Measurements from ENCODE around the gene NOLC1. TPM values are rescaled to one million over a fixed set of nuclear protein-coding genes. Genes with fewer than 3 reads are reported as not detected.

The NOLC1 gene
- total and polyA plus RNA-seq, 4 experiments from 2014 or later, result 20.0 to 75.0 (median 67.7) TPM

DNA sequence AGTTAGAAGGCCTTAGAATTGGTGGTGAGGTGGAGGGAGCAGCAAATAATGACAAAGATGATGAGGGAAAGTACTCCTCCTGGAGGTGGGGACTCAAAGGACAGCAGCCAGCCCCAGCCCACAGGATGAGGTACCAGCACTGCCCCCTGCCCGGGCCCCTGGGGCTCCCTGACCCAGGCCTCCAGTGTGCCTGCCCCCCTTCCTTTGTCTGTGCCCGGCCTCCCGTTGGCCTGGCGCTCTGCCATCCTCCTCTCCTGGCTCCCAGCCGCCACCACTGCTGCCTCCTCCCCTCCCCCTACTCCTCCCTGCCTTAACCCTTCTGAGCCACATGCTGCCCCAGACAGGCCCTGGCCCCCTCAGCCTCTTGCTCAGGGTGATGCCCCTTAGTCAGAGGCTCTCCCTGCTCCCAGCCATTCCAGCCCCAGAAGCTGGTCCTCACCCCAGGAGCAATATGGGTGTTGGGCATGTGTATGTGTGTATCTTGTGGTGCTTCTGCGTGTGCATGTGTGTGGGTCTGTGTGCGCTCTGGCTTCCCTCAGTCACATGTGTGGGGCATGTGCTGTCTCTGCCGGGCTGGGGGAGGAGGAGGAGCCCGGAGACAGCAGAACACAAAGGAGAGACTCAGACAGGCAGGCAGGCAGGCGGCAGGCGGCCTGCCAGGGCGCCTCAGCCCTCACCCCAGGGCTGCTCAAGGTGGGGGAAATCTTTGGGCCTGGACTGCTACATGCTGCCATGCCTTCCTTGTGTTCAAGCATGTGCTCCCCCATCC lies 34.6 kb upstream of the NOLC1 start:
- ChIA-PET POLR2A (ENCODE audit: partially characterized antibody) (interaction anchor here (1.0 to 2.0 kb wide), 5 partner anchors 15 to 97 kb away, joined by 3 to 11 read pairs (median 8); partner anchors contain the start of genes ARMH3, NOLC1 and PPRC1), CTCF (ENCODE audit: partially characterized antibody) (interaction anchor here (1.5 to 2.7 kb wide), 4 partner anchors 14 to 108 kb away, joined by 4 to 7 read pairs (median 6); no protein-coding TSS in a partner anchor)
- Mint-ChIP-seq H3K36me3 (peaks cover 0 to 15% of the 10 kb centered on the region in 2 donors), H3K9me3 (no peaks in the 10 kb centered on the region), H3K4me1 (peaks cover 41 to 87% (median 63%) of the 10 kb centered on the region in 4 donors), H3K27ac (peak overlapping the region; percentile 92 to 98 (median 96)), H3K27me3 (no peaks in the 10 kb centered on the region), H3K4me3 (peak overlapping the region; percentile 87 to 95 (median 93))
- peaks cover 70% of the 10 kb centered on the region for H3K4me1 ChIP-seq (ENCODE audit: insufficient read depth, low read length)
- no peaks in the 10 kb centered on the region for H3K27me3 ChIP-seq (ENCODE audit: insufficient read depth, low read length)
- peak overlapping the region in 1 of 2 donors; percentile 77 for H3K4me3 ChIP-seq (ENCODE audit: low read length in 2 of 2)
- DNase-seq, result peak; percentile 67 to 87 (median 71)
- peak overlapping the region; percentile 90 for H3K27ac ChIP-seq (ENCODE audit: low read depth, low read length)
- intact Hi-C loops (cut with micrococcal nuclease), result loop anchor here (5.0 kb wide), 1 partner anchor 275 kb away; the partner anchor contains the start of gene KCNIP2
- no peaks in the 10 kb centered on the region for H3K36me3 ChIP-seq (ENCODE audit: insufficient read depth, low read length)
- H3K9me3 ChIP-seq (ENCODE audit: control insufficient read depth in 1 of 2, low read length in 2 of 2), result no peaks in the 10 kb centered on the region

DNA sequence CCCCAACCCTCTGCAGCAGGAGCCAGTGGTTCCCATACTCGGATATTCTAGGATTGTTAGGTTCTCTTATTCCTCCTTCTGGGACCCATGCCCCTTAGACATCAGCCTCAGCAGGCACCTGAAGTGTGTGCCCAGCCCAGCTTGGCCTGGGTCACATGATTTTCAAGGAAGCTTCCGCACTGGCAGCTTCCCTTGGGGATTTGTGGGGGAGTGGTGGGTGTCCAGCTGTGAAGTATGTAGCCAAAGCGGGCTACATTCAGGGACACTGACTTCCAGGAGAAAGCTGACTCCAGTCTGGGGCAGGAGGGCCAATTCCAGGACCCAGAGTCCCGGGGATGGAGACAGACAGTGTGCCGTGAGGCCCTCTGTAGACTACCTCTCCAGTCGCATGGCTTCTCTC lies 33.3 kb upstream of the NOLC1 start:
- Histone ChIP-seq H3K9me3 (ENCODE audit: control insufficient read depth in 1 of 2, low read length in 2 of 2) (no peaks in the 10 kb centered on the region), H3K27me3 (ENCODE audit: insufficient read depth, low read length) (no peaks in the 10 kb centered on the region), H3K4me1 (ENCODE audit: insufficient read depth, low read length) (peaks cover 57% of the 10 kb centered on the region), H3K36me3 (ENCODE audit: insufficient read depth, low read length) (no peaks in the 10 kb centered on the region), H3K4me3 (ENCODE audit: low read length in 2 of 2) (peak overlapping the region in 1 of 2 donors; percentile 77), H3K27ac (ENCODE audit: low read depth, low read length) (peak overlapping the region; percentile 90)
- Mint-ChIP-seq H3K4me1 (peaks cover 34 to 80% (median 55%) of the 10 kb centered on the region in 4 donors), H3K9me3 (no peaks in the 10 kb centered on the region), H3K4me3 (peak overlapping the region; percentile 87 to 95 (median 93)), H3K27ac (peak overlapping the region; percentile 92 to 98 (median 96)), H3K36me3 (peaks cover 0 to 9% of the 10 kb centered on the region in 2 donors), H3K27me3 (no peaks in the 10 kb centered on the region)
- CTCF ChIA-PET (ENCODE audit: partially characterized antibody), result interaction anchor here (1.1 to 2.7 kb wide), 5 partner anchors 12 to 109 kb away, joined by 3 to 7 read pairs (median 4); no protein-coding TSS in a partner anchor
- intact Hi-C loops (cut with micrococcal nuclease), result loop anchor here (1.0 to 5.0 kb wide), 2 partner anchors 33 to 277 kb away; partner anchors contain the start of genes KCNIP2 and NOLC1
- POLR2A ChIA-PET (ENCODE audit: partially characterized antibody), result interaction anchor here (0.8 to 2.0 kb wide), 6 partner anchors 10 to 277 kb away, joined by 3 to 11 read pairs (median 6); partner anchors contain the start of genes ARMH3, NFKB2, NOLC1 and PPRC1
- no peak for DNase-seq

DNA sequence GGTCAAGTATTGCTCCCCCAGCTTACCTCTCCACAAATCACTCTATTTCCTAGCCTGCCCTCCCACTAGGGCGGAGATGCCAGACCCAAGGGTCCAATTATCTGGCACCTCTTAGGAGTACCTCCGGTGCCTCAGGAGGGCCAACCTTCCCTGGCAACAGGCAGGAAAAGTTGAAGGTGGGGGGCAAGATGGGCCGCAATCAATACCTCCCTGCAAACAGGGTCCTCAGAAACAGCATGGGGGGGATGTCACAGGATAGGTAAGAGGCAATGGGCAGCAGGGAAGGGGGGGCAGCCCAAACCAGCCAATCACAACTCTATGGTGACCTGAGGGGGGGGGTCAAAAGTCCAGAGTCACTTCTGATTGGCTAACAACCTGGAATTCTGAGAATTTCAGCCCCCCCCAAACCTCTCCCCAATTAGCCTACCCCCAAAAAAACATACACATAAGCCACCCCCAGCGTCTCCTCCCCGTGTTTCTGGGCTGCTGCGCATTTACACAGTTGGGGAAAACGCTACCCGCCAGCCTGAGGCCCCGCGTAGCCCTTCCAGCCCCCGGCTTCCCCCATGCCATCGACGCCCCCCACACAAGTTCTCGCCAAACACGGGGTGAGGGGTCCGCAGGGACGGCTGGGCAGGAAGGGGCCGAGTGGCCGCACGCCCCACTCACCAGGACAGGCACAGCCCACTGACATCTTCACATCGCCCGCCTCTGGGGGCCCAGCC lies 32.6 kb upstream of the NOLC1 start:
- Mint-ChIP-seq H3K27ac (peak overlapping the region; percentile 92 to 98 (median 96)), H3K9me3 (no peaks in the 10 kb centered on the region), H3K27me3 (no peaks in the 10 kb centered on the region), H3K36me3 (peaks cover 0 to 9% of the 10 kb centered on the region in 2 donors), H3K4me3 (peak overlapping the region; percentile 87 to 95 (median 93)), H3K4me1 (peaks cover 34 to 78% (median 55%) of the 10 kb centered on the region in 4 donors)
- peak; percentile 23 to 63 (median 43) for DNase-seq
- peak overlapping the region; percentile 77 to 86 for H3K4me3 ChIP-seq (ENCODE audit: low read length in 2 of 2)
- ChIA-PET POLR2A (ENCODE audit: partially characterized antibody) (interaction anchor here (0.8 to 2.7 kb wide), 5 partner anchors 9 to 525 kb away, joined by 3 to 17 read pairs (median 8); partner anchors contain the start of genes ARMH3, NOLC1, PPRC1 and TRIM8), CTCF (ENCODE audit: partially characterized antibody) (interaction anchor here (1.1 to 2.7 kb wide), 5 partner anchors 11 to 110 kb away, joined by 3 to 7 read pairs (median 4); no protein-coding TSS in a partner anchor)
- no peaks in the 10 kb centered on the region for H3K36me3 ChIP-seq (ENCODE audit: insufficient read depth, low read length)
- no peaks in the 10 kb centered on the region for H3K27me3 ChIP-seq (ENCODE audit: insufficient read depth, low read length)
- H3K4me1 ChIP-seq (ENCODE audit: insufficient read depth, low read length), result peaks cover 54% of the 10 kb centered on the region
- H3K9me3 ChIP-seq (ENCODE audit: control insufficient read depth in 1 of 2, low read length in 2 of 2), result no peaks in the 10 kb centered on the region
- peak overlapping the region; percentile 90 for H3K27ac ChIP-seq (ENCODE audit: low read depth, low read length)
- intact Hi-C loops (cut with micrococcal nuclease), result loop anchor here (1.0 to 5.0 kb wide), 3 partner anchors 13 to 277 kb away; partner anchors contain the start of genes KCNIP2 and NOLC1

DNA sequence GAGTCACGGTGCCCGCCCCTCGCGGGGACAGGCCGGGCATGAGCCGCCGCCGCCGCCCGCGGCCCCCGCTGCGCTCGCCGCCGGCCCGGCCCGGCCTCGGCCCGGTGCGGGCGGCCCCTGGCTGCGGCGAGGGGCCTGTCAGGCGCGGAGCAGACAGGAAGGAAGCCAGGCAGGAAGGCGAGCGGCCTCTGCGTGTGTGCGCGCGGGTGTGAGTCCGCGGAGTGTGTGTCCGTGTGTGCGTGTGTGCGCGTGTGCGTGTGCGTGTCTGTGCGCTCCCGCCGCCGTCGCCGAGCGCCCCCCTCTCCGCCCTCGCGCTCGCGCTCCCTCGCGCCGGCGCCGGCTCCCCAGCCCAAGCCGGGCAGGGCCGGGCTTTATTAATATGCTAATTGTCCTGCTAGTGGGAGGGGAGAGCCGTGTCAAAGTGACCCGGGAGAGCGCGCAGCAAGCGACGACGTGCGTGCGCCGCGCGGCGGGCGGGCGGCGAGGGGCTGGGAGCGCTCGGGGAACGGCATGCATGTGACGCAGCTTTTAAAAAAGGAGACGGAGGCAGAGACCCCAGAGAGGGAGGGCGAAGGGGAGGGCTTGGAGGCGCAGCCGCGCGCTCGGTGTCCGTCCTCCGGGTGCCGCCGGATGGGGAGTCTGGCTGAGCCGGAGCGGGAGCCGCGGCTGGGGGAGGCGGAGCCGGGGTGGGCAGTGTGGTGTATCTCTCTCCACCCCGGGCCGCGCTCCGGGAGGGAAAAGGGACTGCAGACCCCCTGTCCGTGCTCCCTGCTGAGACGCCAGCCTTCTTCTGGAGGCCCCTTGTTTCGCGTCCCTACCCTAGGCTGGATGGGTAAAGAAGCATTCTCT lies 31.8 kb upstream of the NOLC1 start, which contains the start of gene LDB1:
Gene LDB1 (minus strand): TSS at position 227 of the 849 bp plus-strand sequence. CDS start 258 bp downstream, outside the sequence.
- H3K4me1 Mint-ChIP-seq, result peaks cover 33 to 70% (median 50%) of the 10 kb centered on the region in 4 donors
- no peaks in the 10 kb centered on the region for H3K27me3 Mint-ChIP-seq
- Histone ChIP-seq H3K36me3 (ENCODE audit: insufficient read depth, low read length) (no peaks in the 10 kb centered on the region), H3K27ac (ENCODE audit: low read depth, low read length) (peak within 1 kb of the TSS; percentile 90), H3K9me3 (ENCODE audit: control insufficient read depth in 1 of 2, low read length in 2 of 2) (no peaks in the 10 kb centered on the region), H3K4me1 (ENCODE audit: insufficient read depth, low read length) (peaks cover 49% of the 10 kb centered on the region), H3K4me3 (ENCODE audit: low read length in 2 of 2) (peak within 1 kb of the TSS; percentile 78 to 86), H3K27me3 (ENCODE audit: insufficient read depth, low read length) (no peaks in the 10 kb centered on the region)
- DNase-seq, result peak; percentile 72 to 81 (median 77)
- peaks cover 0 to 8% of the 10 kb centered on the region in 2 donors for H3K36me3 Mint-ChIP-seq
- intact Hi-C loops (cut with micrococcal nuclease), result loop anchor here (1.0 kb wide), 1 partner anchor 12 kb away; no protein-coding TSS in a partner anchor
- H3K4me3 Mint-ChIP-seq, result peak within 1 kb of the TSS; percentile 91 to 95 (median 94)
- POLR2A ChIA-PET (ENCODE audit: partially characterized antibody), result interaction anchor here (0.8 to 3.4 kb wide), 6 partner anchors 11 to 524 kb away, joined by 3 to 24 read pairs (median 4); partner anchors contain the start of genes HPS6, NOLC1, PPRC1 and TRIM8
- no peaks in the 10 kb centered on the region for H3K9me3 Mint-ChIP-seq
- peak within 1 kb of the TSS; percentile 92 to 98 (median 96) for H3K27ac Mint-ChIP-seq
- CTCF ChIA-PET (ENCODE audit: partially characterized antibody), result interaction anchor here (1.8 kb wide), 1 partner anchor 12 kb away, joined by 11 read pairs; the partner anchor contains the start of gene PPRC1

DNA sequence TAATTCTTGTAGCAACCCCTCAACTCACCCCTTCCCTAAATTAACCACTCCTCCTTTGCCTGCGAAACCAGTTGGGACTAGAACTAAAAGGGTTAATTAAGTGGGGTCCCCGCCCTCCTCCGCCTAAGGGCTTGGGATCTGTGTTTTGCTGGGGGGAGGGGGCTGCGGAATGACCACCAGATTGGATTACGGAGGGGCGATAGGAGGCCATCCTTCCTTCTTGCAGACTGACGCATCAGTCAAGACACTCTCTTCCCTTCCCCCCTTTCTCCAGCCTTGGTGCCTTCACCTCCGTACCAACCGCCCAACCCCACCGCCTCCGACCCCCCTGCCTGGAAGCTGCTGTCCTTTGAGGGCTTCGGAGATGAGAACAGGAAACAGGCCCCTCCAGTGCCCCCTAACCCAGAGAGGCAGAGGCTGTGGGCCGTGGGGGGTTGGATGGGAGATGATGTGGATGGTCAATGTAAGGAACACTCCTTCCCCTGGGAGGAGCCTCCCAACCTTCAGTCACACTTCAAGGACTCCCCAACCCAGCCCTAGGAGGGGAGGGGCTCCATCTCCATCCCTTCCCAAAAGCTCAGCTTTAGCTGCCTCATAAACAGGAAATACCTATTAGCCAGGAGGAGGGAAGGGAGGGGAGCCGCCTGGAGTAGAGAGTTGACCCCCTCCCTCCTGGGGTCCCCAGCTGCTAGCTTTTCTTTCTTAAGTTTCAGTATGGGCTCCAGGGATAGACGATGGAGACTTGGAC lies 31.0 kb upstream of the NOLC1 start:
- no peaks in the 10 kb centered on the region for H3K27me3 ChIP-seq (ENCODE audit: insufficient read depth, low read length)
- peaks cover 27 to 62% (median 42%) of the 10 kb centered on the region in 4 donors for H3K4me1 Mint-ChIP-seq
- H3K4me3 ChIP-seq (ENCODE audit: low read length in 2 of 2), result peak overlapping the region; percentile 61 to 78
- CTCF ChIA-PET (ENCODE audit: partially characterized antibody), result interaction anchor here (0.9 to 1.8 kb wide), 2 partner anchors 8 to 11 kb away, joined by 3 to 11 read pairs; partner anchors contain the start of gene PPRC1
- H3K36me3 ChIP-seq (ENCODE audit: insufficient read depth, low read length), result no peaks in the 10 kb centered on the region
- H3K27me3 Mint-ChIP-seq, result no peaks in the 10 kb centered on the region
- H3K9me3 Mint-ChIP-seq, result no peaks in the 10 kb centered on the region
- H3K27ac Mint-ChIP-seq, result peak overlapping the region; percentile 92 to 95 (median 94)
- peak overlapping the region; percentile 90 for H3K27ac ChIP-seq (ENCODE audit: low read depth, low read length)
- peaks cover 0 to 5% of the 10 kb centered on the region in 2 donors for H3K36me3 Mint-ChIP-seq
- POLR2A ChIA-PET (ENCODE audit: partially characterized antibody), result interaction anchor here (0.5 to 3.4 kb wide), 8 partner anchors 10 to 1620 kb away, joined by 3 to 24 read pairs (median 4); partner anchors contain the start of genes HPS6, NOLC1 and PPRC1
- H3K4me3 Mint-ChIP-seq, result peak overlapping the region; percentile 90 to 94 (median 91)
- H3K4me1 ChIP-seq (ENCODE audit: insufficient read depth, low read length), result peaks cover 41% of the 10 kb centered on the region
- H3K9me3 ChIP-seq (ENCODE audit: control insufficient read depth in 1 of 2, low read length in 2 of 2), result no peaks in the 10 kb centered on the region
- intact Hi-C loops (cut with micrococcal nuclease), result loop anchor here (1.0 kb wide), 1 partner anchor 11 kb away; no protein-coding TSS in a partner anchor
- DNase-seq, result peak in 1 of 5 donors; percentile 60

Data from CD4-positive, alpha-beta memory T cell (primary cell).